HepG2 (cell line): ENCODE results near the gene CAMK4. TPM values are rescaled to one million over a fixed set of nuclear protein-coding genes. Genes with fewer than 3 reads are reported as not detected.

Experiments
- AGO2 ChIP-seq: fragments of 200-400 bp; formaldehyde crosslinking; optimal IDR thresholded peaks from 2 replicates; pipeline ENCODE3; 2017; ENCODE audit warnings: mild to moderate bottlenecking, low read depth, low read length, moderate library complexity
- AHR ChIP-seq: IDR thresholded peaks from 2 replicates; pipeline ENCODE4 v1.6.1; 2018; ENCODE audit warnings: missing genetic modification reagents, missing compliant biosample characterization
- ARNT2 ChIP-seq: sonication (generic); formaldehyde crosslinking; IDR thresholded peaks from 2 replicates; pipeline ENCODE4 v1.8.0; 2022; ENCODE audit warnings: mild to moderate bottlenecking, low read depth, missing genetic modification reagents, moderate library complexity
- HHEX ChIP-seq: IDR thresholded peaks from 2 replicates; pipeline ENCODE4 v1.6.1; 2016; ENCODE audit warnings: control low read depth
- HNF4A ChIP-seq: sonication (generic); formaldehyde crosslinking; IDR thresholded peaks from 2 replicates; pipeline ENCODE4 v1.4.0; 2020; ENCODE audit warnings: missing genetic modification reagents
- JUNB ChIP-seq: sonication (generic); formaldehyde crosslinking; IDR thresholded peaks from 2 replicates; pipeline ENCODE4 v1.8.0; 2022; ENCODE audit warnings: missing genetic modification reagents, mild to moderate bottlenecking, borderline replicate concordance
- KDM5B ChIP-seq: sonication (generic); formaldehyde crosslinking; IDR thresholded peaks from 2 replicates; pipeline ENCODE4 v1.4.0; 2020; ENCODE audit warnings: missing genetic modification reagents, mild to moderate bottlenecking, borderline replicate concordance
- MAF1 ChIP-seq: sonication (generic); formaldehyde crosslinking; IDR thresholded peaks from 2 replicates; pipeline ENCODE4 v1.5.0; 2020; ENCODE audit warnings: missing genetic modification reagents, borderline replicate concordance
- MYNN ChIP-seq: sonication (generic); formaldehyde crosslinking; IDR thresholded peaks from 2 replicates; pipeline ENCODE4 v1.4.0; 2020; ENCODE audit warnings: mild to moderate bottlenecking, low read depth, missing genetic modification reagents
- NRL ChIP-seq: sonication (generic); formaldehyde crosslinking; IDR thresholded peaks from 2 replicates; pipeline ENCODE4 v1.5.0; 2020; ENCODE audit warnings: missing genetic modification reagents, mild to moderate bottlenecking, moderate library complexity, borderline replicate concordance
- PRDM4 ChIP-seq: sonication (generic); formaldehyde crosslinking; IDR thresholded peaks from 2 replicates; pipeline ENCODE4 v1.9.0; 2021; ENCODE audit warnings: missing genetic modification reagents, borderline replicate concordance
- SIX4 ChIP-seq: sonication (generic); formaldehyde crosslinking; IDR thresholded peaks from 2 replicates; pipeline ENCODE4 v1.4.0; 2020; ENCODE audit warnings: missing genetic modification reagents
- SSRP1 ChIP-seq: IDR thresholded peaks from 2 replicates; pipeline ENCODE4 v1.6.1; 2016; ENCODE audit warnings: control low read depth
- XRCC5 ChIP-seq: fragments of 200-400 bp; formaldehyde crosslinking; optimal IDR thresholded peaks from 2 replicates; pipeline ENCODE3; 2017; ENCODE audit warnings: mild to moderate bottlenecking, low read length
- ZNF124 ChIP-seq: sonication (generic); formaldehyde crosslinking; IDR thresholded peaks from 2 replicates; pipeline ENCODE4 v1.4.0; 2020; ENCODE audit warnings: missing genetic modification reagents
- ZNF761 ChIP-seq: sonication (generic); formaldehyde crosslinking; conservative IDR thresholded peaks from 2 replicates; pipeline ENCODE4 v1.4.0; 2020; ENCODE audit warnings: mild to moderate bottlenecking, missing genetic modification reagents
- ZNF839 ChIP-seq: sonication (generic); formaldehyde crosslinking; IDR thresholded peaks from 2 replicates; pipeline ENCODE4 v1.4.0; 2020; ENCODE audit warnings: missing genetic modification reagents, mild to moderate bottlenecking, borderline replicate concordance
- polyA plus RNA-seq, 8 experiments: library from polyadenylated mRNA; depleted of rRNA in 3 of 8; stranded (reverse) in 7 of 8; unstranded in 1 of 8; fragments of >200 nt; fragmentation: Illumina TruSeq in 4 of 8; extraction: Trizol in 4 of 8; gene quantifications; 2 replicates each; pipeline versions ENCODE4 v1.2.1 to v1.2.3, GENCODE V29; 2011 to 2016; ENCODE audit warnings: low read depth in 4 of 8, missing spikeins in 1 of 8, mixed read lengths in 1 of 8; ENCODE audit not compliant: insufficient read depth in 1 of 8
- total RNA-seq, 5 experiments: library from RNA; depleted of rRNA; stranded (reverse); fragments of >200 nt; fragmentation: Illumina TruSeq; extraction: Trizol; gene quantifications; 2 replicates each; pipeline ENCODE4 v1.2.3, GENCODE V29; 2016; ENCODE audit warnings: low read depth in 1 of 5
- TF ChIP-seq, protein P1 (sequence below): sonication (generic); formaldehyde crosslinking; IDR thresholded peaks from 2 replicates; pipeline ENCODE4 v1.4.0; 2020; ENCODE audit warnings: missing genetic modification reagents, borderline replicate concordance
- TF ChIP-seq, protein P2 (sequence below): sonication (generic); formaldehyde crosslinking; IDR thresholded peaks from 2 replicates; pipeline ENCODE4 v1.8.0; 2022; ENCODE audit warnings: mild to moderate bottlenecking, missing genetic modification reagents, moderate library complexity
- TF ChIP-seq, protein P3 (sequence below): IDR thresholded peaks from 2 replicates; pipeline ENCODE4 v1.6.1; 2012; ENCODE audit warnings: low read depth, low read length, improper control_type of control experiment

CAMK4 gene
- total and polyA plus RNA-seq, 2 of the 13 experiments (the other 11 are each of a cell fraction or from before 2014, with no cell fraction given): not detected

- TF ChIP-seq, protein P1, sequence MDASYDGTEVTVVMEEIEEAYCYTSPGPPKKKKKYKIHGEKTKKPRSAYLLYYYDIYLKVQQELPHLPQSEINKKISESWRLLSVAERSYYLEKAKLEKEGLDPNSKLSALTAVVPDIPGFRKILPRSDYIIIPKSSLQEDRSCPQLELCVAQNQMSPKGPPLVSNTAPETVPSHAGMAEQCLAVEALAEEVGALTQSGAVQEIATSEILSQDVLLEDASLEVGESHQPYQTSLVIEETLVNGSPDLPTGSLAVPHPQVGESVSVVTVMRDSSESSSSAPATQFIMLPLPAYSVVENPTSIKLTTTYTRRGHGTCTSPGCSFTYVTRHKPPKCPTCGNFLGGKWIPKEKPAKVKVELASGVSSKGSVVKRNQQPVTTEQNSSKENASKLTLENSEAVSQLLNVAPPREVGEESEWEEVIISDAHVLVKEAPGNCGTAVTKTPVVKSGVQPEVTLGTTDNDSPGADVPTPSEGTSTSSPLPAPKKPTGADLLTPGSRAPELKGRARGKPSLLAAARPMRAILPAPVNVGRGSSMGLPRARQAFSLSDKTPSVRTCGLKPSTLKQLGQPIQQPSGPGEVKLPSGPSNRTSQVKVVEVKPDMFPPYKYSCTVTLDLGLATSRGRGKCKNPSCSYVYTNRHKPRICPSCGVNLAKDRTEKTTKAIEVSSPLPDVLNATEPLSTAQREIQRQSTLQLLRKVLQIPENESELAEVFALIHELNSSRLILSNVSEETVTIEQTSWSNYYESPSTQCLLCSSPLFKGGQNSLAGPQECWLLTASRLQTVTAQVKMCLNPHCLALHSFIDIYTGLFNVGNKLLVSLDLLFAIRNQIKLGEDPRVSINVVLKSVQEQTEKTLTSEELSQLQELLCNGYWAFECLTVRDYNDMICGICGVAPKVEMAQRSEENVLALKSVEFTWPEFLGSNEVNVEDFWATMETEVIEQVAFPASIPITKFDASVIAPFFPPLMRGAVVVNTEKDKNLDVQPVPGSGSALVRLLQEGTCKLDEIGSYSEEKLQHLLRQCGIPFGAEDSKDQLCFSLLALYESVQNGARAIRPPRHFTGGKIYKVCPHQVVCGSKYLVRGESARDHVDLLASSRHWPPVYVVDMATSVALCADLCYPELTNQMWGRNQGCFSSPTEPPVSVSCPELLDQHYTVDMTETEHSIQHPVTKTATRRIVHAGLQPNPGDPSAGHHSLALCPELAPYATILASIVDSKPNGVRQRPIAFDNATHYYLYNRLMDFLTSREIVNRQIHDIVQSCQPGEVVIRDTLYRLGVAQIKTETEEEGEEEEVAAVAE (CRISPR knock-in tag): peak; percentile 76
- peak; percentile 80 for TF ChIP-seq XRCC5
- TF ChIP-seq HNF4A (CRISPR knock-in tag): peak; percentile 31; the same call in 1 of the 2 replicates
- TF ChIP-seq ZNF124 (CRISPR knock-in tag): peak; percentile 64; the same call in 1 of the 2 replicates
- TF ChIP-seq MAF1 (CRISPR knock-in tag): no peak; the same call in 1 of the 2 replicates
- no peak for TF ChIP-seq SSRP1 (CRISPR knock-in tag)
- TF ChIP-seq KDM5B (CRISPR knock-in tag): no peak
- TF ChIP-seq AGO2: no peak
- peak; percentile 79 for TF ChIP-seq ARNT2 (CRISPR knock-in tag)
- 0 out of 2 replicates have a peak, but pooled peaks have one; percentile 20 for TF ChIP-seq JUNB
- TF ChIP-seq AHR: no peak; the same call in 1 of the 2 replicates
- TF ChIP-seq SIX4 (CRISPR knock-in tag): no peak; the same call in 1 of the 2 replicates
- TF ChIP-seq, protein P2, sequence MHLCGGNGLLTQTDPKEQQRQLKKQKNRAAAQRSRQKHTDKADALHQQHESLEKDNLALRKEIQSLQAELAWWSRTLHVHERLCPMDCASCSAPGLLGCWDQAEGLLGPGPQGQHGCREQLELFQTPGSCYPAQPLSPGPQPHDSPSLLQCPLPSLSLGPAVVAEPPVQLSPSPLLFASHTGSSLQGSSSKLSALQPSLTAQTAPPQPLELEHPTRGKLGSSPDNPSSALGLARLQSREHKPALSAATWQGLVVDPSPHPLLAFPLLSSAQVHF (CRISPR knock-in tag): 0 out of 2 replicates have a peak, but pooled peaks have one; percentile 54
- 0 out of 2 replicates have a peak, but pooled peaks have one; percentile 26 for TF ChIP-seq ZNF761 (CRISPR knock-in tag)
- no peak for TF ChIP-seq PRDM4 (CRISPR knock-in tag)
- TF ChIP-seq, protein P3, sequence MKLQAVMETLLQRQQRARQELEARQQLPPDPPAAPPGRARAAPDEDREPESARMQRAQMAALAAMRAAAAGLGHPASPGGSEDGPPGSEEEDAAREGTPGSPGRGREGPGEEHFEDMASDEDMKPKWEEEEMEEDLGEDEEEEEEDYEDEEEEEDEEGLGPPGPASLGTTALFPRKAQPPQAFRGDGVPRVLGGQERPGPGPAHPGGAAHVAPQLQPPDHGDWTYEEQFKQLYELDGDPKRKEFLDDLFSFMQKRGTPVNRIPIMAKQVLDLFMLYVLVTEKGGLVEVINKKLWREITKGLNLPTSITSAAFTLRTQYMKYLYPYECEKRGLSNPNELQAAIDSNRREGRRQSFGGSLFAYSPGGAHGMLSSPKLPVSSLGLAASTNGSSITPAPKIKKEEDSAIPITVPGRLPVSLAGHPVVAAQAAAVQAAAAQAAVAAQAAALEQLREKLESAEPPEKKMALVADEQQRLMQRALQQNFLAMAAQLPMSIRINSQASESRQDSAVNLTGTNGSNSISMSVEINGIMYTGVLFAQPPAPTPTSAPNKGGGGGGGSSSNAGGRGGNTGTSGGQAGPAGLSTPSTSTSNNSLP: peak; percentile 9; the same call in 1 of the 2 replicates
- no peak; the same call in 1 of the 2 replicates for TF ChIP-seq ZNF839 (CRISPR knock-in tag)
- TF ChIP-seq MYNN (CRISPR knock-in tag): no peak
- peak; percentile 92; the same call in 1 of the 2 replicates for TF ChIP-seq NRL
- no peak for TF ChIP-seq HHEX (CRISPR knock-in tag)
Observed at GRCh38 chr5:111512375-111513130, 288.4 kb downstream of the CAMK4 start, which contains the start of gene STARD4 (continued).
